Astrocyte of the hippocampus (primary cell): ENCODE measurements around the gene LURAP1L.
"Not testable (repeated sequence)": the region's sequence is repeated elsewhere in the genome, so short reads cannot be mapped to it uniquely, and the experiment has no call there.

Experiments
- DNase-seq: peaks from one replicate; pipeline ENCODE4 v3.0.0; 2011; ENCODE audit warnings: low read depth, low spot score

The LURAP1L gene

GRCh38 chr9:12856603-12857002, 81.8 kb downstream of the LURAP1L start:
- no peak for DNase-seq

DNA sequence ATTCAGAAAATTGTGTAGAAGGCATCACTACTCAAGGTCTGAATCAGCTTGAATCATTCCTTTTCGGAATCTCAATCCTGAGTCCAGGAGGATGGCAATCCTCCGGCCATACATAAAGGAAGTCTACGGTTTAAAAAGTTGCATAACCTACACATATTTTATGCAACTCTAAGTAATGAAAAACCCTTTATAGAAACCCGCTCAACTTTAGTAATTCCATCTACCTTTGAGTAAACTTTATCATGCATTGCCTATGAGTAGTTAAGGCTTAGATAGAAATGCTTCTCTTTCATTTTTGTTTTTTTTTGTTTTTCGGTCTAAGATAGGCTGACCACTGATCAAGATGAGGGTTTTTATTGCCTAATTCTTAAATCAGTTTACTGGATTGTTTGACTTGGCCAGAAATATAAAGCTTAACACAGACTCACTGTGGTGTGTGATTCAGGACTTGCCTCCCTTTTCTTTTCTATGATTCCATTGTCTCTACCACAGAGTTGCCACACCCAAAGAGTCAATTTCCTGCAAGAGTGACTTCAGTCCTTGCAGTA, 85.0 kb downstream of the LURAP1L start:
- peak; percentile 72 for DNase-seq

GRCh38 chr9:12860998-12861397, 86.2 kb downstream of the LURAP1L start:
- no peak for DNase-seq

DNA sequence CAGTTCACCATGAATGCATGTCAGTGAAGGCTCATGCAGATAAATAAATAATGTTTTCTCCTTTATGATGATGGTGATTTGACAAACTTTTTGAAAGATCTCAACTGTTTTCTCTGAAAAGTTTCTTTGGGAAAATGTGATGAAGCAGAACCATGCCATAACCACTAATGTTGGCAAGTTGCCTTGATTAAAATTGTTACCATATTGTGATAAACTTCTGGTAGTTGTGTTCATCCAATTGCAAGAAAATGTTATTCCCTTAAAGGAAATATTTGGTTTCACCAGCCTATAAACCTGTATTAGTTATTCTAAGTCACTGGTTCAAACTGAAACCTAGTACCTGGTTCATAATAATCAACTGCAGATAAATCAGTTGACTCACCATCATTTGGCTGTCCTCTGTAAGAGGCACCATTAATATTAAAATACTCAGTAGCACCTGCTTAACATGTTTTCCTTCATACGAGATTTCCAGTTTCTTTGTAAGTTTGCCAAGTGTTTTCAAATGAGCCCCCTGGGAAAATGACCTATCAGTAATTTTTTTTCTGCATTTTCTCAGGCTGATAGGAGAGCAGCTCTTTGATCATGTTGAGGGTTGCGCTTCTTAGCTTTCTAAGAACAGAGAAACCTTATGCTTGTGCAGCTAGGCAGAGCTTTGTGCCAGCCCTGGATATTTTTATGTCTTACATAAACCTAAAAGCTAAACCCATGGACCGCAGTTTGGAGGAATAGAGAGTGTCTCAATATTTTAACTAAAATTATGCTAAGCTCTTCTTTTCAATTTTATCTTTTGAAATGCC, 88.0 kb downstream of the LURAP1L start:
- no peak for DNase-seq

GRCh38 chr9:12863618-12864017, 88.8 kb downstream of the LURAP1L start:
- no peak for DNase-seq

- DNase-seq = not testable (repeated sequence)
These were observed 90.6 kb downstream of the LURAP1L start for GRCh38 chr9:12865380-12865779.
